ENCODE data around the gene TMEM38A. TPM values are rescaled to one million over a fixed set of nuclear protein-coding genes. Genes with fewer than 3 reads are reported as not detected.

The TMEM38A gene
- polyA plus RNA-seq, 1 donor from 2014 or later: 8.6 TPM

- TF ChIP-seq CTCF (IDR thresholded peaks at IDR 0.05; ENCODE audit: poor library complexity, severe bottlenecking) (no peak), MXI1 (conservative IDR thresholded peaks at IDR 0.05; ENCODE audit: poor library complexity, severe bottlenecking) (no peak), POLR2AphosphoS5 (IDR thresholded peaks at IDR 0.05) (no peak), REST (IDR thresholded peaks at IDR 0.05; ENCODE audit: borderline replicate concordance) (no peak), RAD21 (conservative IDR thresholded peaks at IDR 0.05) (no peak), EZH2 (IDR thresholded peaks at IDR 0.05; ENCODE audit: borderline replicate concordance, insufficient read depth, low read length, poor library complexity, severe bottlenecking) (no peak), TAF1 (IDR thresholded peaks at IDR 0.05; ENCODE audit: low read depth) (no peak), EP300 (conservative IDR thresholded peaks at IDR 0.05; ENCODE audit: poor library complexity, severe bottlenecking) (no peak), SMC3 (conservative IDR thresholded peaks at IDR 0.05; ENCODE audit: poor library complexity) (no peak)
- no peak overlapping the region for H3K4me3 ChIP-seq (ENCODE audit: low read length)
- H3F3A ChIP-seq (ENCODE audit: insufficient read depth, low read length, poor library complexity, severe bottlenecking): no peaks in the 10 kb centered on the region
- H4K20me1 ChIP-seq (ENCODE audit: insufficient read depth): no peaks in the 10 kb centered on the region
- H3K4me2 ChIP-seq (ENCODE audit: low read length): no peak overlapping the region
- H3K9ac ChIP-seq (ENCODE audit: low read length): no peak overlapping the region
- H3K9me3 ChIP-seq (ENCODE audit: low read length): no peaks in the 10 kb centered on the region
- H3K79me2 ChIP-seq (replicated peaks; ENCODE audit: insufficient read depth, low read length): peaks cover 72% of the 10 kb centered on the region
- no peak overlapping the region for H2AFZ ChIP-seq (ENCODE audit: low read depth, low read length)
- no peaks in the 10 kb centered on the region for H3K27me3 ChIP-seq (ENCODE audit: insufficient read depth, low read depth, low read length)
- no peaks in the 10 kb centered on the region for H3K36me3 ChIP-seq (ENCODE audit: insufficient read depth, low read length)
- H3K27ac ChIP-seq (ENCODE audit: low read length): no peak overlapping the region
- no peaks in the 10 kb centered on the region for H3K9me2 ChIP-seq (ENCODE audit: insufficient read depth, low read length)
Observed at GRCh38 chr19:16620584-16620983, 40.4 kb upstream of the TMEM38A start.

- H3K36me3 ChIP-seq (ENCODE audit: insufficient read depth, low read length): no peaks in the 10 kb centered on the region
- no peak overlapping the region for H2AFZ ChIP-seq (ENCODE audit: low read depth, low read length)
- H3K9me3 ChIP-seq (ENCODE audit: low read length): no peaks in the 10 kb centered on the region
- TF ChIP-seq RAD21 (conservative IDR thresholded peaks at IDR 0.05): no peak
- no peak for TF ChIP-seq EZH2 (IDR thresholded peaks at IDR 0.05; ENCODE audit: borderline replicate concordance, insufficient read depth, low read length, poor library complexity, severe bottlenecking)
- no peak for TF ChIP-seq POLR2AphosphoS5 (IDR thresholded peaks at IDR 0.05)
- H3K79me2 ChIP-seq (replicated peaks; ENCODE audit: insufficient read depth, low read length): peaks cover 74% of the 10 kb centered on the region
- H3K27ac ChIP-seq (ENCODE audit: low read length): no peak overlapping the region
- H3K27me3 ChIP-seq (ENCODE audit: insufficient read depth, low read depth, low read length): no peaks in the 10 kb centered on the region
- H3K9me2 ChIP-seq (ENCODE audit: insufficient read depth, low read length): no peaks in the 10 kb centered on the region
- no peaks in the 10 kb centered on the region for H4K20me1 ChIP-seq (ENCODE audit: insufficient read depth)
- no peaks in the 10 kb centered on the region for H3F3A ChIP-seq (ENCODE audit: insufficient read depth, low read length, poor library complexity, severe bottlenecking)
- no peak overlapping the region for H3K4me3 ChIP-seq (ENCODE audit: low read length)
- H3K4me2 ChIP-seq (ENCODE audit: low read length): no peak overlapping the region
- no peak overlapping the region for H3K9ac ChIP-seq (ENCODE audit: low read length)
Observed at GRCh38 chr19:16621165-16621800, 39.7 kb upstream of the TMEM38A start.

Measured in neural cell (in vitro differentiated cells).